AG20443 (cell line): ENCODE results near the gene LIMCH1.
A peak's percentile ranks its signal among the peaks of the same experiment; 100 is the strongest.

Source experiments
- DNase-seq: peaks from one replicate; pipeline ENCODE4 v3.0.0; 2012; ENCODE audit warnings: low spot score, mixed read lengths

Gene LIMCH1

DNA sequence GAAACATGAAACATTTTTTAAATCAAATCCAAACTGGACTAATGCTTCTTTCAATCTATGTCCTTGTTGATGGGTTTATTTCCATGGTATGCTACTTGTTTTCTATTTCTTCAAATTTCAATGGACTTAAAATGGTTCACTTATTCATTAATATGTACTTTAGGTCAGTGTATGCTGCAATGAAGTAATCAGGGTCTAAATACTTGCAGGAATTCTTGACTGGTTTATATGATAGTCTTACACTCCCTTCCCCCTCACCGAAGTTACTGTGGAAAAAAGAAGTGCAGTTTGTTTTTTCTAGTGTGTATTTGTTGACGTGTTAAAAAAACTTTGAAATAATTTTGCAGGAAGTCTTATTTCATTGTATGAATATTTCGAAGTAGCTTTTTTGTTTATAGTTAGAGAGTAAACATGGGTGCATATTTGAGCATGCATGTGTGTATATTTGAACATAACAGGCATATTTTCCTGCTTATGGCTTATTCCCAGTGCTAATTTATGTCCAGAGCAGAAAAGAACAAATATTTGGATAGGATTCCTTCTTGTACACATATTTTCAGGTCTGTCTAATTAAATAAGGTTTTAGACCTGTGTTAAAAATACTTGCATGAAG lies 65.0 kb downstream of the LIMCH1 start:
- no peak for DNase-seq

DNA sequence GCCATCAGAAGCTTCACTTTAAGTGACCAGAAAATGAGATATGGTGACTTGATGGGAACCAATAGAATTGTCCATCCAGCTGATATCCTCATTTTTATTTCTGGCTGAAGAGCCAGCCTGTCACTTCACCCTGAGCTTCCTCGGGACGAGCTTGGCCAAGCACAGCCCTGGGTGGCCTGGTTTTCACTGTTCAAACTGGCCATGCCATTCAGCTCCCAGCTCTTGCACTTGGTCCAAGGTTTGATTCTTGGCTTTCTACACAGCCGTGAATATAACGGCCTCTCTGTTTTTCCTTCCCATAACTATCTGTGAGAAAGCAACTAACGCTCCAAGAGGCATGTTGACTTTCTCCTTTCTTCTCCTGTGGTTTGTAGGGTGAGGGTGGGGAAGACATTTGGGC lies 71.9 kb downstream of the LIMCH1 start:
- no peak for DNase-seq

- DNase-seq = no peak
These were observed 72.5 kb downstream of the LIMCH1 start for GRCh38 chr4:41610474-41610873.

DNA sequence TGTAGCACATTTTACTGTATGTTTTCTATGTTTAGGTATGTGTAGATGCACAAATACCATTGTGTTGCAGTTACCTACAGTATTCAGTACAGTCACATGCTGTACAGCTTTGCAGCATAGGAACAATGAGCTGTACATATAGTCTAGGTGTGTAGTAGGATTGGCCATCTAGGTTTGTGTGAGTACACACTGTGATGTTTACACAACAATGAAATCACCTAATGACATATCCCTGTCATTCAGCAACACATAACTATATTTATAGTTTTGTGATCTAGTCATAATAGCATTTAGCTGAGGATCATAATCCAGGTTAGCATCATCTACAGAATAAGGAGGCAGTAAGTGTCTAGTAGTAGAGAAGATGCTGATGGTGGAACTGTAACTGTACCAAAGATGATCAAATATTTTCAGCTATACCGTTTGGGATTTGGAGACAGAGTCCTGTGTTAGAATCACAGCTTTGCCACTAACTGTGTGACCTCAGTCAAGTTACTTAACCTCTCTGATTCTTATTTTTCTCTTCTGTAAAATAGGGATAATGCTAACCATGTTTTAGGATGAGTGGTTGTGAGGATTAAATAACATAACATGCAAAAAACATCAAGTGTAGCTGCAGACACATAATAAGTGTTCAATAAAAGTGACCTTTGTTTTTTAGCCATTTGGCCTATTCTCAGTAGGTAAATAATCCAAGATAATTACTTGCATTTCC lies 73.3 kb downstream of the LIMCH1 start:
- DNase-seq = no peak

- peak; percentile 75 for DNase-seq
These were observed 74.2 kb downstream of the LIMCH1 start for GRCh38 chr4:41611881-41612871.

- DNase-seq = peak; percentile 56
These were observed 75.4 kb downstream of the LIMCH1 start for GRCh38 chr4:41613386-41613785.

DNA sequence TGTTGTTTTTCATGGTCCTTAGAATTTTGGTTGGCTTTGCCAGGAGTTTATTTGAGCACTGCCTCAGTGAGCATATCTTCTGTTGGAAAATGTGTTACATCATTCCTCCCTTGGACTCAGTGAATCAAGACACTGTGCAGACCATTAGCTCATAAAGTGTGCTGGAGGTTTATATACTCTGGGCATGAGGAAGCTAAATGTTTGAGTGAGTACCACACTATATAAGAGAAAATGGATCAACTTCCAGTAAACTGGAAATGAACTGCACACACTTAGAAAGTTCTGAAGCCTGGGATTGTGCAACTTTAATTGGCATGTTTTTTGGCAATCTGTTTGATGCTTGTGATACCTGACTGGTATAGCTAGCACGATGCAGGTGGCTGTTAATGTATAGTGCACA lies 75.9 kb downstream of the LIMCH1 start:
- DNase-seq = no peak

GRCh38 chr4:41614519-41614918 lies 76.6 kb downstream of the LIMCH1 start:
- DNase-seq = no peak

DNA sequence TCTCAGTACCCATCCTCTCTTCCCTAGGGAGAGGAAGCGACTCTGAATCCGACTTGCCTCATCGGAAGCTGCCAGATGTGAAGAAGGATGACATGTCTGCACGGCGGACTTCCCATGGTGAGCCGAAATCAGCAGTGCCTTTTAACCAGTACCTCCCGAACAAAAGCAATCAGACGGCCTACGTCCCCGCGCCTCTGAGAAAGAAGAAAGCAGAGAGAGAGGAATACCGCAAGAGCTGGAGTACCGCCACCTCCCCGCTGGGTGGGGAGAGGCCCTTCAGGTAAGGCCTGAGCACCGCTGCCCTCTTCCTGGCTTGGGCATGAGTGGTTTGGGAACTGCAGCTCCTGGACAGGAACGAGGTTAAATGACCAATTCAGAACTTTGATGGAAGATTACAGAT lies 81.2 kb downstream of the LIMCH1 start:
- no peak for DNase-seq

- no peak for DNase-seq
These were observed 82.8 kb downstream of the LIMCH1 start for GRCh38 chr4:41620594-41621256.

GRCh38 chr4:41622787-41623186 lies 84.8 kb downstream of the LIMCH1 start:
- no peak for DNase-seq

DNA sequence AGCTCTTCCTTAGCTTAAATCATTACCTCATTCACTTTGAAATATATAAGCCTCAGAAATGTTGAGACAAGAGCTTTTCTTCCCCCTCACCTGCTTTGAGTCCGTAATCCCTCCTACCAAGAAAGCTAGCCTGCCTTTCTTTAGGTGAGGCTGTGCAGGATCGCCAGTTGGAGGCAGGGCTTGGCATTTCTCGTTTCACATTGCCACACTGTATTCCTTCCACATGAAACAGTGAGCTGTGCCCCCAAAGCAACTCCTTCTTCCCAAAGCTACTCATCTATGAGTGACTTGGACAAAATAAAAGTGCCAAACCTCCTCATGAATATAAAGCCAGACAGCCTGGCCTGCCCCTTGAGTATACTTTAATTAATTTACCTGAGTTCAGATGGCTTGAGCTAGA lies 86.8 kb downstream of the LIMCH1 start:
- DNase-seq = no peak

- DNase-seq = no peak
These were observed 87.6 kb downstream of the LIMCH1 start for GRCh38 chr4:41625531-41625930.

GRCh38 chr4:41628936-41629335 lies 91.0 kb downstream of the LIMCH1 start:
- no peak for DNase-seq

DNA sequence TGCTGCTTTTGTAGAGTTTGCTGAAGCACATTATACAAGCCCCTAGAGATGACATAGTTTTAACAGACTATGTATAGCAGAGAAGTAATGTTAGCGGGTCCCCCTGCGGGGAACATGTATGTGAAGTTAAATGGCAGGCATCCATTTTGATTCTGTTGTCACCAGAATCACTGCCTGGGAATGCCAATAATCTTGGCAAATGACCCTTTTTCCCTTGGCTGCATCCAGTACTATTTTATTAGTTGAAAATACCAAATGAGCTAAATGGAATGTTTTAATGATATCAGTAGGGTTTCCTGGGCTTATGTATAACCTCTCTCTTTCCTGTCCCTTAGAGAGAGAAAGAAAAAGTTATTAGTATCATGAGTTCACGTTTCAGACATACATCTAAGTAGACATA lies 93.6 kb downstream of the LIMCH1 start:
- no peak for DNase-seq

DNA sequence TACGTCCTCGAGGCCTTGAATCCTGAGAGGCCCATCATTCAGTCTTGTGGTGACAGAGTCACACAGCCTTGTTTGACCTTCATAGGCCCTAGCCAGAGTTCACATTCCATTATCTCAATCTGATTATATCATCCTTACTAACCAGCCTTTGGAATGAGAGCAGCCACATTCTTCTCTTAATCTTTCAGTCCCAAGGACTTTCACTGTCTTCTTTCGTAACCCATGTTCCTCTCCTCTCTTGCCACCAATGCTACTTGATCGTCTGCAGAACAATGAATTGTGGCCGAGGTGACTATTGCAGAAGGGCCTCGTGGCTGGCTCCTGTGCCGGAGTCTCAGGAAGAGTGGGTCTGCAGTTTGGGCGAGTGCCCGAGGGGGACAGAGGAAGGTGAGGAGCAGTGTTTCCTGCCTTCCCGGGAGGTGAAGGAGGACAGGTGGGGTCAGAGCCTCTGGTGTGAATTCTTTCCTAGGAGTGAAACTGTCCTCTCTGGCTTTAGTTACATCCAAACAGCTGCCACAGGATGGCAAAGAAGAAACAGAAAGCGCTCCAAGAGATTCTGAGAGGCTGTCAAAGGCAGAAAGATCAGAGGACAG lies 94.6 kb downstream of the LIMCH1 start:
- DNase-seq = peak; percentile 55

DNA sequence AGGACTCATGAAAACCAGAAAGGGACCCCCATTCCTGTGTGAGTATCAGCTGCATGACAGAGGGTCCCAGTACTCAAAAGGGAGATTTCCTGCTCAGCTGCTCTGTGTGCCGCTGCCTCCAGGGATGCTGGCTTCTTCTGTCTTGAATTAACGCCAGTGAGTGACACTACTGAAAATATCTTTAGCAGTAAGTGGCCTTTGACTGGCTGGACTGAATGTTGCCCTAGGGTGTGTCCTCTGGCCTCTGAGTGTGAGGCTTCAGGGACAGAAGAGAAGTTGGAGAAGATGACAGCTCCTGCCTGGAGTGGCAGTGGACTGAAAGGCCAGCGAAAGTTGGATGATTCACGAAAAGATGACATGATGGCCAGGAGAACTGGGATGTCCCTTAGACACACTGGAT lies 95.4 kb downstream of the LIMCH1 start:
- DNase-seq = no peak

- DNase-seq = no peak
These were observed 97.5 kb downstream of the LIMCH1 start for GRCh38 chr4:41635441-41635840.

DNA sequence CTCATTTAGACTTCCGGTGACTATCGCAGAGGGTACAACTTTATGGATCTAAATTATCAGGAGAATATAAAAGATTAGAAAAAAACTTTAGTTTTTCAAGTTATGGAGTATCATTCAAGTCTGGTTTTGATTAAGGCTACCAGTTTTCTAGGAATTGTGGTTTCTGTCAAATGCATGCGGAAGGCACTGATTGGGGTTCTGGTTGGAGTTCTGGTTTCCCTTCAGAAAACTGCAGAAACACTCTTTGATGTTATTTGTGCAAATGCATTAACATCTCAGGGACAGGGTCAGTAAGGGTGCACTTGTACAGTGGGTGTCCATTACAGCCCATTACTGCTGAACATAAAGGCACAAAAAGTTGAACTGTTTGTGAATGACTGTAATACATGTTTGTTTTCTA lies 100.2 kb downstream of the LIMCH1 start:
- DNase-seq = no peak

DNA sequence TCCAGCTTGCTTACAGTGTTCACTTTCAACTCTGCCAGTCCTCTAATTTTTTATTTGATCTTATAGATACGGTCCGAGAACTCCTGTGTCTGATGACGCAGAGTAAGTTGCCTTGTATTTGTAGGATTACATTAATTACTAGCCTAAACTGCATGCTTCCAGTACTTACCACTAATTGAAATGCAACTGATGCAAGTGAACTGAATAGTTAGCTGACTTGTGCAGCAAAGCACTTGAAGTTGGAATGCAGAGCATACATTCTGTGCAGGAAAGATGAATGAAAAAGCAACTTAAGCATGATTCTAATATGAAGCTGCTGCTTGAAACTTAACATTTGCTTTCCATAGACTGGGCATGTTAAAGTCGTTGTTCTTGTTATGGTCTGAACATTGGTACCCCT lies 100.9 kb downstream of the LIMCH1 start:
- no peak for DNase-seq

GRCh38 chr4:41639291-41639690 lies 101.3 kb downstream of the LIMCH1 start:
- no peak for DNase-seq

GRCh38 chr4:41640906-41641305 lies 102.9 kb downstream of the LIMCH1 start:
- no peak for DNase-seq
